HG02852 (cell line): ENCODE measurements around the gene MS4A6A.
"Not testable (repeated sequence)": the region's sequence is repeated elsewhere in the genome, so short reads cannot be mapped to it uniquely, and the experiment has no call there.

ENCODE experiments used
- ATAC-seq: cut with Tn5 transposase; IDR thresholded peaks from one replicate; pipeline ENCODE4 v1.9.1; 2021; ENCODE audit warnings: mild to moderate bottlenecking, moderate library complexity; ENCODE audit not compliant: unreplicated experiment

The MS4A6A gene

DNA sequence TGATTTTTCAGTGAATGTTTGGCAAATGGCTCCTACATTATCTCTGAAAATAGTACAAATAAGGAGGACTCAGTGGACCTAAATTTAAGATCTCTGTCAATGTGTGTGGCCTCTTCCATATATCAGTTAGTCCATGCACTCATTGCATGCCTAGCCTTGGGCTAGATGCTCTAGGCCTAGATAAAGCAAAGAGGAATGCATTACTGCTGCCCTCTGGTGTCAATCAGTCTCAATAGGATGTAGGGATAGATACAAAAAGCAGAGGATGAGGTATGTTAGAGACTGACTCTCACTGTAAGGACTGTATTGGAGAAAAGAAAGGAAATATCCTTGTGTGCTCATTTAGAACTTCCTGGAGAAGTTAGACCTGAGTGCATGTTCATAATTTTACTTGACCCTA is 52.4 kb downstream of the MS4A6A start:
- ATAC-seq, result no peak

DNA sequence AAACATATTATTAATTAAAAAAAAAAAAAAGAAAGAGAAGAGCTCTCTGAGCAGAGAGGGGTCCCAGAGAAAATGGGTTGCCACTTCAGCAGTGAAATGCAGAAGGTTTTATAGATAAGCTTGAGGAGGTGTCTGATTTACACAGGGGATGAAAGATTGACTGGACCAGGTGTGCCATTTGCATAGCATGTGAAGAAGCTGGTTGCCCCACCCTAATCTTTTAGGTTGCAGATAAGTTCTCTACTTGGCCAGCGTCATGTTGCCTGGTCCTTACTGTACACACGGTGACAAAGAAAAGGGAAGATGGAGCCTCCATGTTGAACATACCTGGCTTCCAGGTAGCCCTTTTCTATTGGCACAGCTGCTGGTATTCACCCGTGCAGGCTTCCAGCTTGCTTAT is 53.0 kb downstream of the MS4A6A start:
- no peak for ATAC-seq

GRCh38 chr11:60128866-60129265 is 54.0 kb downstream of the MS4A6A start:
- ATAC-seq, result not testable (repeated sequence)

DNA sequence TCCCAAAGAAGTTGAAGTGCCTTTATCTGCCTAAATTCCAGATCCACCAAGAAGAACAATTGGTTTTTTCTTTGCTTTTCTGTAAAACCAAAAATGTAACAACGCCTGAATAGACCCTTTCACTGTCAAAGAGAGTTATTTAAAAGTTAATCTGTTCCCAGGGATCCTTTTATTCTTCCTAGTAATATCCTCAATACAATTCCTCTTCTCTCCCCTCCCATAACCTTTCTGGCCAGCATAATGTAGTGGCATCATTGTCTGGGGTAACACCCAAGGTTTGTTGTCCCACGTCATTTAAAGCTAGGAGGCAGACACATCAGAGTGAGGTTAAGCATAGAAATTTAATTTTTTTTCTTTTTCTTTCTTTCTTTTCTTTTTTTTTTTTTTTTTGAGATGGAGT is 54.5 kb downstream of the MS4A6A start:
- ATAC-seq, result no peak

GRCh38 chr11:60127311-60127811 is 55.5 kb downstream of the MS4A6A start:
- no peak for ATAC-seq

DNA sequence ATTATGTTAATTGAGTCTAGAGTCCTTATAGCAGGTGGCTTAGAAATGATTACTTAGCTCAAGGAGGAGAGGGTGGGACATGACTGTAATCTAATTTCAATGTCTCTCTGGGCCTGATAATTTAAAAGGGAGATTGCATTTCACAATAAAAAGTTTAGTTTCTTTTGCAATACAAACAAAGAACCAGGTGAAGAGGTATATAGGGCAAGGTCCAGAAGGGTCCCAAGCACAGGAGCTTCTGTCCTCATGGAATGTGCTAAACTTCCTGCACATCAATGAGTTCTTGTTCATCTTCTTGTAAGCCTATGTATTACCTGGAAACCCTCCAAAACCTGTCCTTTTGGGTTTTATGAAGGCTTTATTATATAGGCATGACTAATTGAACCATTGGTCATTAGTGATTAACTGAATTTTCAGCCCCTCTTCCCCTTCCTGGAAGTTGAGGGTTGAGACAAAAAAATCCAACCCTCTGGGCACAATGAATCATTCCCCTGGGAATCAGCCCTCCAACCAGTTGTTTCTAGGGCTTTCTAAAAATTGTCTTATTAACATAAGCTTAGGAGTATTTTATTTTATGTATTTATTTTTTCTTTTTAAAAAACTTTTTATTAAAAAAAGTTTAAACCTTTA is 56.8 kb downstream of the MS4A6A start:
- ATAC-seq, result no peak

DNA sequence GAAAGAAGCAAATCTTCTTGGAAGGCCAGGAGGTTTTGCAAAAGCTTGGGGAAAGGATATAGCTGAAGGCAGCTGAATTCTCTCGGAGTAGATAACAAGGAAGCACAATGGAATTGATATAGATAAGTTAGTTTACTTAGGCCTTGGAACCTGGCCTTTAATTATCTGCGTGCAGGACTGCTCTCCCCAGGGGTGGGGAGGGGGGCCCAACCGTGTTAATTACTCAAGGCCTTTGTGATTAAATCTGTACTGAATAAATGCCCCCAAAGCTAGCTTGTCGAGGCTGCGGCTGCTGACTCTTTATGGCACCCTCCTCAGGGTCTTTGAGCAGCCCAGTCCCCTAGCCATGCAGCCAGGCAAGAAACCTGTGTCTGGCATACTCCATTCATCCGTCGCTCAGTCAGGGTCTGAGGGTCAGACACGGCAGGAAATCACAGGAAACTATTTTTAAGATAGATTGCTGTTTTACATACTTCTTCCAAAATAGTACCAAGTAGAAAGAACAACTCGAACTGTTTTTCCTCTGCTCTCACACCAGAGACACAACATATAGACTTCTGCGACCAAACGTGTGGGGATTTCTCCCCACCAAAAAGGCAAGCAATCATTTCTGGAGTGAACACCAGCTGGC is 58.0 kb downstream of the MS4A6A start:
- no peak for ATAC-seq
